Islet of Langerhans (tissue), 1 donor: ENCODE data around the gene SYT1.

Experiments
- FAIRE-seq: peaks from one replicate; lab custom pipeline; 2011; peaks lifted over from hg19 to GRCh38; lab: Jason Lieb, UNC

The SYT1 gene

GRCh38 chr12:78891646-78892353 lies 27.2 kb downstream of the SYT1 start:
- no peak for FAIRE-seq

- no peak for FAIRE-seq
Observed at GRCh38 chr12:78898416-78898815, 33.8 kb downstream of the SYT1 start.

DNA sequence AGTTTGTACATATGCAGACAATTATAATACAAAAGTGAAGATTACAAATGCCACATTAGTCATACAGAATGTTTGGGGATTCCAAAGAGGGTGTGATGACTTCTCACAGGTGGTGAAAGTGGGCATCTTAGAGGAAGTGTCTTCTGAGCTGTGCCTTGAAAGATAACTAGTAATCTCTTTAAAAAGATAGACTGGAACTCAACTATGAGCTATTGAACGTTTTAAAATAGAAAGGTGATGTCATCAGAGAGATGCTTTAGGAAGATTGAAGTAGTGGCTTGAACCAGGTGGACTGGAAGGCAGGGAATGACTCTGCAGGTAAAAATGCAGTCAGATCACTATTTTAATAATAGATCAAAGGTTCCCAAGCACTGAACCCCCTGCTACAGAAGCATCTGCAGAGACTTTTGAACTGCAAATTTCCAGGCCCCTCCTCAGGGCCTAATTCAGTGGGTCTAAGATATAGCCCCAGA lies 50.3 kb downstream of the SYT1 start:
- FAIRE-seq: no peak

- FAIRE-seq: no peak
Observed at GRCh38 chr12:78916845-78917480, 52.4 kb downstream of the SYT1 start.

DNA sequence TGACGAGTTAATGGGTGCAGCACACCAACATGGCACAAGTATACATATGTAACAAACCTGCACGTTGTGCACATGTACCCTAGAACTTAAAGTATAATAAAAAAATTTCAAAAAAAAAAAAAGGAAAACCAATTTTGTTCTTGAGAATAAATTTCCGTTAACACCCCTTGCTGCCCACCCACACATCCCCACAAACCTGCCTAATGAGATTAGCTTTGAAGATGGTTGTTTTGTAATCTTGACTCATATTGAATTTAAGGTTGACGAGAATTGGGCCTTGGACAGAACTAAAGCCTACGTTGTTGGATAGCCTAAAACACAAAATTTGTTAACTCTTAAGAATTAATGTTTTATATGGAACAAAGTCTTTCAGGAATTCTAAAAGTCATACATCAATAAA lies 52.9 kb downstream of the SYT1 start:
- no peak for FAIRE-seq

DNA sequence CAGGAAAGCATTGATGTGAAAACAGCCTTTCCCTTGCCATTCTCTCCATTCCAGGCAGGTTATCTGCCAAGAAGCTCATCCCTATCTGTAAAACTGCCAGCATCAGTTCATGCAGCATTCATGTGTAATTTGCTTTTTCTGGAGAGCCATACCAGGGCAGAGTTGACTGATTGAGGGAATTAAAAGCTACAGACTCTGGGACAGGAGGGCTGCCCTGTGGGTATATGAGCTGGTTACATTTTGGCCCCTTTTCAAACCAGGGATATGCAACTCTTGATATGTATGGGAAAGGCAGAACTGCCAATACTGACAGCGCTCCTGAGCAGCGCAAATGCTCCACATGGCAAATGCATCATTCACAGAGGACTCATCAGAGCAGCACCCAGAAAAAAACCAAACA lies 53.7 kb downstream of the SYT1 start:
- no peak for FAIRE-seq

- FAIRE-seq: no peak
Observed at GRCh38 chr12:78928200-78929074, 63.9 kb downstream of the SYT1 start.

GRCh38 chr12:78929075-78929418 lies 64.5 kb downstream of the SYT1 start:
- FAIRE-seq: no peak

- no peak for FAIRE-seq
Observed at GRCh38 chr12:78931466-78931990, 67.0 kb downstream of the SYT1 start.

DNA sequence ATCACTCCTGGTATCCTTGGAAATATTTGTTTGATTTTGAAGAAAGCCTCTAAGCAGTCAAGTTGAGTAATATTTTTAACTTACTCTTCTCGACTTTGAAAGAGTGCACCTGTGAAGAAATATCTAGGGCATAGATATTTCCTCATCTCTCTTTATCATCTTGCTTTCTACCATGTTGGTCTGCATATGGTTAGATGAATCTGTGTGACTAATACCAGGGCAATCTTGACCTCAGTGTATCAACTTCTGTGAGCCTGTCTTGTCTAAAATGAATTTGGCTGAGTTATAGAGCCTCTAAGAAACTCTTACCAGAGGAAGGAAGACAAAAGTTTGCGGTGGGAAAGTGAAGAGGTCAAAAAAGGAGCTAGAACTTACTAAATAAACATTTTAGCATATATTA lies 68.4 kb downstream of the SYT1 start:
- no peak for FAIRE-seq

GRCh38 chr12:78938341-78939084 lies 73.9 kb downstream of the SYT1 start:
- FAIRE-seq: no peak

DNA sequence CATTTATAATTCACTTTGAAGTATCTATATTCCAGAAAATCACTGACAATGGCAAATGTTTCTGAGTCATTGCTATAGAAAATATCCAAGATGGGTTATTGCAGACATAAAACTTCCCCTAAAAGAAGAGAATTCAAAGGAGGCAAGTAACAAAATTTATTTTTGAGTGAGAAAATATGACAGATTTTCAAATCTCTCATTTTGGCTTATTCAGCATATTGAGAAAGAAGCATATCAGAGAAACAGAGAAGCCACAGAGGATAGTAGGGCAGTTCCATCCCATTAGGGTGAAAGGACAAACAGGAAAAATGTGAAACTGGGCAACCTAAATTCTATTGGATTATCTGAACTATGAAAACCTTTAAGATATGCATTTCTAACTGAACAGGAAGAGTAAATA lies 85.0 kb downstream of the SYT1 start:
- FAIRE-seq: no peak

DNA sequence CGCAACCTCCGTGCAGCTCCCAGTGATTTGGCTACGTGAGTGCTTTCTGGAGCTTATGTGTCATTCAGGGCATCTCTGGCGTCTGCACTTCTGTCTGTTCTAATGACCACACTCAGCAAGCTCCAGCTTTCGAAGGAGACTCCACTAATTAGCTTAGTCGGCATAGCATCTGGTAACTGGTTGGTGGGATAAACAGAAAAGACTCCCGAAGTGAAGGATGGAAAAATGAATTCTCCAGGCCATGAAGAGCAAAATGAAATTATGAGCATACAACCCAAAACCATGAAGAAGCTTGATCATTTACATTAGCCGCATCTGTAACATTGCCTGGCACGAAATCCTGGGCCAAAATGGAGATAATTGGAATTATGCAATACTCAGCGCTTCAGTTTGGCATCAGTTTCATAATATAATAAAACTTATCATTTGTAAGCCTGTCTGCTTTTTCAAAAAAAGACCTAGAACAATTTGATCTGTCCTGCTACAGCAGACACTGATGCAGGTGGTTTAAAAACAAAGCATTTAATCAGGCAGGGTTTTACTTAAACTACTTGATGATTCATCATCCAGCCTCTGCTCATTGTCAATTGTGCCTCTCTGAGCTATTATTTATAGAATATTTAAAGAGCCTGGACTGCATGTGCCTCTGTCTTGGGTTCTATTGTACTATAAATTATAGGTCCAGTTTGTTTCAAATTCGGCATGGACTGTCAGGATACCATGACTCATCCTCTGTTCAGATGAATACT lies 87.4 kb downstream of the SYT1 start:
- FAIRE-seq: no peak

- FAIRE-seq: no peak
Observed at GRCh38 chr12:78952552-78952929, 88.0 kb downstream of the SYT1 start.

GRCh38 chr12:78958941-78959340 lies 94.4 kb downstream of the SYT1 start:
- FAIRE-seq: no peak

DNA sequence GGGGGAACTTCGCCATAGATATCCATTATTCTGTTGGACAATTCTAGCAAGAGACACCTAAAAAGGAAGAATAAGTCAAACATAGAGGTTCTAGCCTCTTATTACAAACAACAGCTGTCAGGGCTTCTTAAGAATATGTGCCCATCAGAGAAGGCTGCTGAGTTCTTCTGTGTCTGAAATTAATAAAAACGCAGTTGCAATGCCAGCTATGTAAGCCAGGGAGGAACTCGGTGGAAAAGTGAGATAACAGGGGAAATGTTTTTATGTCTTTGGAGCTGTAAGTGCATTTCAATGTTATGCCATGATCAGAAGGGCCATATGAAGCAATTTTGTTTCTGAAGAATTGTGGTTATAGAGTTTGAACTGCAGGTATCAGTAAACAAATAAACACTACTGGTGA lies 95.0 kb downstream of the SYT1 start:
- no peak for FAIRE-seq

DNA sequence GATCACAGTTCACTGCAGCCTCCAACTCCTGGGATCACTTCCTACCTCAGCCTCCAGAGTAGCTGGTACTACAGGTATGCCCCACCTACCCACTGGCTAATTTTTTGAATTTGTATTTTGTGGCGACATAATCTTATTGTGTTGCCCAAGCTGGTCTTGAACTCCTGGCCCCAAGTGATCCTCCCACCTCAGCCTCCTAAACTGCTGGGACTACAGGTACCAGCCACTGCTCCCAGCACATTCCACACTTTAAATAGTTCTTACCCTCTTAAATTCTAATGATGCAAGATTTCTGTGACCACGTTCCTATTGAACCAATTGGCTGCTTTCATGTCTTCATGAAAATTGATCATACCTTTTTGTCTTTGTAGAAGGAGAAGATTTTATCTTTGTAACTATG lies 96.6 kb downstream of the SYT1 start:
- FAIRE-seq: no peak

GRCh38 chr12:78963439-78964227 lies 99.1 kb downstream of the SYT1 start:
- no peak for FAIRE-seq

GRCh38 chr12:78964521-78964920 lies 99.9 kb downstream of the SYT1 start:
- FAIRE-seq: no peak

DNA sequence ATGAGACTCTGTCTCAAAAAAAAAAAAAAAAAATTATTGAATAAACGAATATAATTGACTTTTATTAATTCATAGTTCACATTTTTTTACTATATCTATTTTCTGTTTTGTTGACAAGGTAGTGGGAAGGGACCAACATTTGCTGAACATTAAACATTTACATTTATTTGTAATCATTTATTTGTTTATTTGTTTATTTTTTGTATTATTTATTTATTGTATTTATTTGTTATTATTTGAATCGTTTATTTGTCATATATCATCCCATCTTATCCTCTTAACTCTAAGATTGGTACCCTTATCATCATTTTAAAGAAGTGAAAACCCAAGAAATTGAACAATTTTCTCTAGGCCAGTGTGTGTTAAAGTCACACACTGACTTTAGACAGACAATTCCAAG lies 101.5 kb downstream of the SYT1 start:
- FAIRE-seq: no peak

- FAIRE-seq: no peak
Observed at GRCh38 chr12:78966926-78967325, 102.4 kb downstream of the SYT1 start.
